Sigmoid colon (tissue), 7 donors: Measurements from ENCODE around the gene PSG4. TPM values are rescaled to one million over a fixed set of nuclear protein-coding genes. Genes with fewer than 3 reads are reported as not detected.
"Not testable (repeated sequence)": the region's sequence is repeated elsewhere in the genome, so short reads cannot be mapped to it uniquely, and the experiment has no call there.

Experiments used
- DNase-seq: peaks from one replicate; pipeline ENCODE4 v3.0.0-alpha.2; 2019
- H3K27ac ChIP-seq, 4 donors: fragments of 200-600 bp; sonication (generic); one replicate each; pipeline ENCODE4 v1.5.1; 2016 to 2019; ENCODE audit warnings: mild to moderate bottlenecking in 1 of 4
- H3K27me3 ChIP-seq, 3 donors: fragments of 200-600 bp; sonication (generic); one replicate each; pipeline ENCODE4 v1.5.1; 2019; ENCODE audit warnings: mild to moderate bottlenecking in 1 of 3
- H3K36me3 ChIP-seq, 4 donors: fragments of 200-600 bp; sonication (generic); one replicate each; pipeline ENCODE4 v1.5.1; 2016 to 2019
- H3K4me1 ChIP-seq, 4 donors: fragments of 200-600 bp; sonication (generic); one replicate each; pipeline ENCODE4 v1.5.1; 2017 to 2019
- H3K4me3 ChIP-seq, 4 donors: fragments of 200-600 bp; sonication (generic); one replicate each; pipeline ENCODE4 v1.5.1; 2017 to 2019; ENCODE audit warnings: mild to moderate bottlenecking in 2 of 4, moderate library complexity in 1 of 4
- H3K9me3 ChIP-seq, 4 donors: fragments of 200-600 bp in 3 of 4; sonication (generic) in 3 of 4; one replicate each; pipeline versions ENCODE4 v1.5.1 to v1.6.1; 2013 to 2019
- EP300 ChIP-seq, 4 donors: sonication (generic); formaldehyde crosslinking; IDR thresholded peaks; one replicate each; pipeline ENCODE4 v1.6.1; 2017; ENCODE audit warnings: antibody characterized with exemption in 4 of 4
- POLR2A ChIP-seq, 2 donors: fragments of 450-650 bp; IDR thresholded peaks; one replicate each; pipeline ENCODE4 v1.6.1; 2016; ENCODE audit warnings: antibody characterized with exemption in 2 of 2, mild to moderate bottlenecking in 2 of 2, moderate library complexity in 2 of 2
- POLR2AphosphoS5 ChIP-seq, 4 donors: sonication (generic); formaldehyde crosslinking; IDR thresholded peaks; one replicate each; pipeline ENCODE4 v1.6.1; 2017; ENCODE audit warnings: antibody characterized with exemption in 4 of 4
- WGBS, 2 donors: extraction: QIAGEN DNeasy Blood & Tissue Kit; methylation state at CpG; one replicate each; pipeline ENCODE4 v1.1.7; 2013; 5-methylcytosine and 5-hydroxymethylcytosine counted together
- intact Hi-C: fragments of 100-400 bp; cut with DNase I; formaldehyde crosslinking; loops from one replicate; pipeline ENCODE4 v1.15.1; 2023
- polyA plus RNA-seq, 3 donors: library from polyadenylated mRNA; stranded (reverse); fragments of 200-250 nt; gene quantifications; one replicate each; pipeline ENCODE4 v1.2.3, GENCODE V29; 2013
- total RNA-seq, 4 donors: library from RNA; depleted of rRNA; stranded (reverse); fragments of >200 nt; gene quantifications; one replicate each; pipeline ENCODE4 v1.1.0, GENCODE V29; 2016
- TF ChIP-seq, protein P1 (sequence below), 4 experiments: fragments of 450-650 bp in 3 of 4; fragments of 200-600 bp in 1 of 4; IDR thresholded peaks; one replicate each; pipeline ENCODE4 v1.5.1; 2016 to 2019; ENCODE audit warnings: antibody characterized with exemption in 4 of 4, mild to moderate bottlenecking in 3 of 4, moderate library complexity in 2 of 4
- donor health status: healthy with polysubstance abuse.
- donor health status: Bipolar disorder and iron deficiency.
- donor health status: healthy.

The PSG4 gene
- total and polyA plus RNA-seq, 7 donors = not detected

DNA sequence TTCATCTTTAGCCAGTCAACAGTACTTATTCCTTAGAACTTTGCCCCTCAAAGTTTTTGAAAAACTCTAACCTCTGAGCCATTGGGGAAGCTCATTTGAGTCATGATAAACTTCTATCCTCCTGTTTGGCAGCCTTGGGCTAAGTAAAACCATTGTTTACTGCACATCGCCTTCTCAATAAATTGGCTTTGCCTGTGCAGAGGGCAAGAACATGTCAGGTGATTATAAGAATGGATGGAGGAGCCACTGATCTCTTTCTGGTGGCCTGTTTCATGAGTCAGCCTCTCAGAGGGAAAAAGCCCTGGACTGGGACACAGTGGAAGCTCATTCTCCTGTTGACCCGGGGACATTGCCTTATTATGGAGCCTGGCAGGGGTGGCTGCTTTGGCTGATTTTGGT is 19.4 kb upstream of the PSG4 start:
- intact Hi-C loops = no loop called here
- no peak overlapping the region for H3K27ac ChIP-seq
- TF ChIP-seq POLR2A (IDR thresholded peaks at IDR 0.05) = no peak
- no peak for TF ChIP-seq POLR2AphosphoS5 (IDR thresholded peaks at IDR 0.05)
- no peak for TF ChIP-seq EP300 (IDR thresholded peaks at IDR 0.05)
- TF ChIP-seq, protein P1, sequence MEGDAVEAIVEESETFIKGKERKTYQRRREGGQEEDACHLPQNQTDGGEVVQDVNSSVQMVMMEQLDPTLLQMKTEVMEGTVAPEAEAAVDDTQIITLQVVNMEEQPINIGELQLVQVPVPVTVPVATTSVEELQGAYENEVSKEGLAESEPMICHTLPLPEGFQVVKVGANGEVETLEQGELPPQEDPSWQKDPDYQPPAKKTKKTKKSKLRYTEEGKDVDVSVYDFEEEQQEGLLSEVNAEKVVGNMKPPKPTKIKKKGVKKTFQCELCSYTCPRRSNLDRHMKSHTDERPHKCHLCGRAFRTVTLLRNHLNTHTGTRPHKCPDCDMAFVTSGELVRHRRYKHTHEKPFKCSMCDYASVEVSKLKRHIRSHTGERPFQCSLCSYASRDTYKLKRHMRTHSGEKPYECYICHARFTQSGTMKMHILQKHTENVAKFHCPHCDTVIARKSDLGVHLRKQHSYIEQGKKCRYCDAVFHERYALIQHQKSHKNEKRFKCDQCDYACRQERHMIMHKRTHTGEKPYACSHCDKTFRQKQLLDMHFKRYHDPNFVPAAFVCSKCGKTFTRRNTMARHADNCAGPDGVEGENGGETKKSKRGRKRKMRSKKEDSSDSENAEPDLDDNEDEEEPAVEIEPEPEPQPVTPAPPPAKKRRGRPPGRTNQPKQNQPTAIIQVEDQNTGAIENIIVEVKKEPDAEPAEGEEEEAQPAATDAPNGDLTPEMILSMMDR (IDR thresholded peaks at IDR 0.05) = no peak
- H3K4me3 ChIP-seq = no peak overlapping the region
- DNase-seq = no peak
- H3K9me3 ChIP-seq = peaks cover 0 to 14% (median 9%) of the 10 kb centered on the region in 4 donors
- no peaks in the 10 kb centered on the region for H3K27me3 ChIP-seq
- H3K36me3 ChIP-seq = no peaks in the 10 kb centered on the region
- 93 to 95% methylated on average over 2 of the region's 2 CpGs for WGBS, 2 donors
- peaks cover 0 to 15% (median 5%) of the 10 kb centered on the region in 4 donors for H3K4me1 ChIP-seq

- H3K27ac ChIP-seq, DNase-seq, intact Hi-C loops, H3K36me3 ChIP-seq, H3K27me3 ChIP-seq, H3K4me3 ChIP-seq: not testable (repeated sequence)
- Histone ChIP-seq H3K4me1 (peaks cover 0 to 15% (median 5%) of the 10 kb centered on the region in 4 donors), H3K9me3 (peaks cover 0 to 11% (median 9%) of the 10 kb centered on the region in 4 donors)
- WGBS, 2 donors = 76 to 78% methylated on average over 5 of the region's 5 CpGs
These were observed 18.9 kb upstream of the PSG4 start for GRCh38 chr19:43224201-43224854.

DNA sequence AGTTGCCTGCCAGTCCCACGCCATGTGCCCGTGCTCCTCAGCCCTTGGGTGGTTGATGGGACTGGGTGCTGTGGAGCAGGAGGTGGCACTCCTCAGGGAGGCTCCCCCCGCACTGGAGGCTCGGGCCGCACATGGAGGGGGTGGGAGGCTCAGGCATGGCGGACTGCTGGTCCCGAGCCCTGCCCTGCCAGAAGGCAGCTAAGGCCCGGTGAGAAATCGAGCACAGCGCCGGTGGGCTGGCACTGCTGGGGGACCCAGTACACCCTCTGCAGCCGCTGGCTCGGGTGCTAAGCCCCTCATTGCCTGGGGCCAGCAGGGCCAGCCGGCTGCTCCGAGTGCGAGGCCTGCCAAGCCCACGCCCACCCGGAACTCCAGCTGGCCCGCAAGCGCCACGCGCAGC is 16.5 kb upstream of the PSG4 start:
- WGBS, 2 donors = 96% methylated on average over 22 of the region's 22 CpGs
- H3K36me3 ChIP-seq, DNase-seq: not testable (repeated sequence)

GRCh38 chr19:43219136-43219535 is 13.7 kb upstream of the PSG4 start:
- H3K27me3 ChIP-seq, intact Hi-C loops, DNase-seq, H3K4me1 ChIP-seq, H3K27ac ChIP-seq, H3K36me3 ChIP-seq, H3K4me3 ChIP-seq, H3K9me3 ChIP-seq: not testable (repeated sequence)
- WGBS, 2 donors = 85 to 87% methylated on average over 4 of the region's 4 CpGs

More for the DNA sequence above, 16.5 kb upstream of the PSG4 start:
- H3K4me3 ChIP-seq, intact Hi-C loops, H3K9me3 ChIP-seq, H3K27ac ChIP-seq, H3K27me3 ChIP-seq: not testable (repeated sequence)
- H3K4me1 ChIP-seq = peaks cover 0 to 15% (median 5%) of the 10 kb centered on the region in 4 donors

GRCh38 chr19:43215881-43216280 is 10.4 kb upstream of the PSG4 start:
- H3K27me3 ChIP-seq, intact Hi-C loops, H3K9me3 ChIP-seq, H3K4me1 ChIP-seq, H3K4me3 ChIP-seq, H3K27ac ChIP-seq, H3K36me3 ChIP-seq, DNase-seq: not testable (repeated sequence)
- WGBS, 2 donors = 39 to 46% methylated on average over 2 of the region's 2 CpGs

DNA sequence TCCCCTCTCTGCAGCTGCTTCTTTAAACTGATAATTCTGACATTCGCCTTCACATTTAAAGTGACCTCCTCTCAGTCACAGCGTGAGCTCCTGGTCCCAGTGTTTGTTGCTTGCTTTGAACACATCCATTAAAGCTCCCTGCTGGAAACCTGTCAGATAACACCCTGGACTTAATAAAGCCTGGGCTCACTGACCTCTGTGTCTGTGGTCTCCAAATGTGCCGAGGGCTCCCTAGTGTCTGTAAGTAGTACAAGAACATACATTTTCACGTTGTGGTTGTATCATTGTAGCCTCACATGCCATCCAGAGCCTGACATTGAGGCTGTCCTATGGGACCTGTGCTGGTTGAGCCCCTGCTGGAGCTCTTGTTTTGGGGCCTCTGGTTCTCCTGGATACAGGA is 2.6 kb upstream of the PSG4 start:
- TF ChIP-seq EP300 (IDR thresholded peaks at IDR 0.05) = no peak
- no peak for TF ChIP-seq POLR2A (IDR thresholded peaks at IDR 0.05)
- TF ChIP-seq, protein P1 (IDR thresholded peaks at IDR 0.05) = no peak
- TF ChIP-seq POLR2AphosphoS5 (IDR thresholded peaks at IDR 0.05) = no peak
- WGBS, 2 donors = 53 to 58% methylated on average over 4 of the region's 4 CpGs
- DNase-seq = no peak
- intact Hi-C loops = loop anchor here (2.0 kb wide), 1 partner anchor 103 kb away; no protein-coding TSS in a partner anchor
- H3K27me3 ChIP-seq = no peaks in the 10 kb centered on the region
- no peaks in the 10 kb centered on the region for H3K9me3 ChIP-seq
- no peak overlapping the region for H3K27ac ChIP-seq
- H3K4me1 ChIP-seq = peaks cover 0 to 4% (median 0%) of the 10 kb centered on the region in 4 donors
- no peaks in the 10 kb centered on the region for H3K36me3 ChIP-seq
- no peak overlapping the region for H3K4me3 ChIP-seq

GRCh38 chr19:43207174-43207573 is 1.7 kb upstream of the PSG4 start:
- not testable (repeated sequence) for H3K27me3 ChIP-seq, H3K4me3 ChIP-seq, H3K36me3 ChIP-seq, H3K9me3 ChIP-seq, H3K27ac ChIP-seq, DNase-seq
- 44 to 48% methylated on average over 8 of the region's 8 CpGs for WGBS, 2 donors
- TF ChIP-seq, protein P1 (IDR thresholded peaks at IDR 0.05) = peak; percentile 36 to 68 (median 50)
- peaks cover 0 to 12% (median under 1%) of the 10 kb centered on the region in 4 donors for H3K4me1 ChIP-seq
- intact Hi-C loops = loop anchor here (2.0 kb wide), 1 partner anchor 102 kb away; no protein-coding TSS in a partner anchor

GRCh38 chr19:43203611-43204010 is 1.8 kb downstream of the PSG4 start:
- H3K4me3 ChIP-seq, intact Hi-C loops, H3K27me3 ChIP-seq, H3K36me3 ChIP-seq, H3K9me3 ChIP-seq, DNase-seq, H3K27ac ChIP-seq: not testable (repeated sequence)
- peaks cover 0 to 26% (median 5%) of the 10 kb centered on the region in 4 donors for H3K4me1 ChIP-seq
- WGBS, 2 donors = 89 to 94% methylated on average over 7 of the region's 7 CpGs

DNA sequence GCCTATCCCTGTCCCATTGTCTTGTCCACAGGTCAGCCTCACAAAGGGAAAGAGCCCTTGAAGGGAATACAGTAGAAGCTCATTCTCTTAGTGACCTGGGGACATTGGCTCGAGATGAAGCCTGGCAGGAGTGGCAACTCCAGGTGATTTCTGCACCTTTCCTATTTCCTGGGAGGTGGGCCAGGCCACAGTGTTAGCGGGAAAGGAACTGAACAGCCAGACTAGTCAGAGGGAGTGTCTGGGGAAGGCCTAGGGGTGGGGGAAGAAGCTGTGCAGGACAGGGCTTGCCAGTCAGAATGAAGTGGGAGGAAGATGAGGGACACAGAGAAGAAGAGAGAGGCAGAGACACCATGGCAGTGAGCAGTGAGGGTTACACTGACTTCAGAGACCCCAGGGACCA is 3.5 kb downstream of the PSG4 start:
- H3K36me3 ChIP-seq, H3K9me3 ChIP-seq, H3K27me3 ChIP-seq, intact Hi-C loops, DNase-seq, H3K4me3 ChIP-seq: not testable (repeated sequence)
- Histone ChIP-seq H3K4me1 (peaks cover 0 to 26% (median 5%) of the 10 kb centered on the region in 4 donors), H3K27ac (peak overlapping the region in 3 of 4 donors; percentile 45 to 72 (median 71))
- WGBS, 2 donors = 36 to 69% methylated on average over 2 of the region's 2 CpGs
